GM18526 (cell line): ENCODE measurements around the gene CFAP58.

ENCODE experiments used
- POLR2A ChIP-seq: IDR thresholded peaks from 3 replicates; pipeline ENCODE4 v1.6.1; 2011; ENCODE audit not compliant: insufficient read length; ENCODE audit errors: extremely low read depth

The CFAP58 gene, protein sequence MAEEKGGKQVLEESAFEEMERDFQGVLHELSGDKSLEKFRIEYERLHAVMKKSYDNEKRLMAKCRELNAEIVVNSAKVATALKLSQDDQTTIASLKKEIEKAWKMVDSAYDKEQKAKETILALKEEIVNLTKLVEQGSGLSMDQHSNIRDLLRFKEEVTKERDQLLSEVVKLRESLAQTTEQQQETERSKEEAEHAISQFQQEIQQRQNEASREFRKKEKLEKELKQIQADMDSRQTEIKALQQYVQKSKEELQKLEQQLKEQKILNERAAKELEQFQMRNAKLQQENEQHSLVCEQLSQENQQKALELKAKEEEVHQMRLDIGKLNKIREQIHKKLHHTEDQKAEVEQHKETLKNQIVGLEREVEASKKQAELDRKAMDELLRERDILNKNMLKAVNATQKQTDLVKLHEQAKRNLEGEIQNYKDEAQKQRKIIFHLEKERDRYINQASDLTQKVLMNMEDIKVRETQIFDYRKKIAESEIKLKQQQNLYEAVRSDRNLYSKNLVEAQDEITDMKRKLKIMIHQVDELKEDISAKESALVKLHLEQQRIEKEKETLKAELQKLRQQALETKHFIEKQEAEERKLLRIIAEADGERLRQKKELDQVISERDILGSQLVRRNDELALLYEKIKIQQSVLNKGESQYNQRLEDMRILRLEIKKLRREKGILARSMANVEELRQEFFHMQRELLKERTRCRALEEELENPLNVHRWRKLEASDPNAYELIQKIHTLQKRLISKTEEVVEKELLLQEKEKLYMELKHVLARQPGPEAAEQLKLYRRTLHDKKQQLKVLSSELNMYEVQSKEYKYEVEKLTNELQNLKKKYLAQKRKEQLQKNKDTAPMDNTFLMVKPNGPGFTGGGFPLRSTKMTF

DNA sequence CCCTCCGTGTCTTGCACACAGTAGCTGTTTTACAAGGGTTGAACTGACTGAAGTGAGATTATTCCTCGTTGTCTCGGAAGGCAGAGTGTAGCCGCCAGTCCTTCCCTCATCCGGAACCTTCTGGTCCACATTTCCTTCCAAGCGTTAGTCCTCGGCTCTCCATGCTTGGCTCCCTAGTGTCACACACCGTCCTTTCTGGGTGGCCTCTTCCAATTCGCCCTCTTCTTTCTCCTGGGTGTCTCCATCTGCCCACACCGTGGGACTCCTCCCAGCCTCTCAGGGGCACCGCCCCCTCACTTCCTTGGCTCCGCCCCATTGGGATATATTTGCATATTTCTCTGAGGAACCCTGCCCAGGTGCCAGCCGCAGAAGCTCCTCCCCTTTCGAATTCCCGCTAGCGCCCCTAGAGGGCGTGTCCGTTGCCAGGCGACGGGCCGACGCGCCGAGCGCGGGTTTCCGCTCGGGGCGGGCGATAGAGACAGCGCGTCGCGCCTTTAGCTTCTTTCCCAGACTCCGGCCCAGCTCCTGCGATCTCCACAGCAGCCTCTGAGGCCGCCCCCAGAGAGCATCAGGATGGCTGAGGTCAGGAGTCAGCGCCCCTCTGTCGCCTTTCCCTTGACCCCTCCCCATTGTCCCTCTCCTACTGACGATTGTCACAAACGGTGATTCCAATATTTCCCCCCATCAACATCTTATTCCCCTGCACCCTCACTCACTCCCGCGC is at the start of gene CFAP58:
TSS of gene CFAP58 (plus strand) at position 509 of the 724 bp plus-strand sequence. CDS start at position 574, 65 bp downstream.
- TF ChIP-seq POLR2A = no peak

GRCh38 chr10:104304356-104304745 is 49.3 kb upstream of the CFAP58 start:
- TF ChIP-seq POLR2A = no peak

GRCh38 chr10:104304927-104305326 is 48.7 kb upstream of the CFAP58 start:
- TF ChIP-seq POLR2A = no peak

DNA sequence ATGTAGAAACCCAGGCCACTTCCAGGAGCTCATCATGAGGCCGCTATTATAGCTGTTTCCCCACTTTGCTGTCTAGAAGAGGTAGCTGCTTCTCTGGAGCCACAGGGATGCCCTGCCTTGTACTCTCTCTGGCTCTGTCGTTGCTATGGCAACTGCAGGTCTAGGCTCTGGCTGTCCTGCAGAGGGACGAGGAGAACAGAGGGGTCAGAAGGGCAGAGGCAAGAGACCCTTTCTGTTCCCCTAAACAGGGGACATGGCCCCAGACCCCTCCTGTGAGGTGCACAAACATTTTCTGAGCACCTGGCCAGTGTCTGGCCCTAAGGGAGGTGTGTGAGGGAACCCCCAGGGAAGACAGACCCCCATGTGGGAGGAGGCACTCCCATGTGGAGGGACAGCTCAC is 46.7 kb upstream of the CFAP58 start:
- no peak for TF ChIP-seq POLR2A

GRCh38 chr10:104307576-104308438 is 45.8 kb upstream of the CFAP58 start:
- TF ChIP-seq POLR2A = no peak

DNA sequence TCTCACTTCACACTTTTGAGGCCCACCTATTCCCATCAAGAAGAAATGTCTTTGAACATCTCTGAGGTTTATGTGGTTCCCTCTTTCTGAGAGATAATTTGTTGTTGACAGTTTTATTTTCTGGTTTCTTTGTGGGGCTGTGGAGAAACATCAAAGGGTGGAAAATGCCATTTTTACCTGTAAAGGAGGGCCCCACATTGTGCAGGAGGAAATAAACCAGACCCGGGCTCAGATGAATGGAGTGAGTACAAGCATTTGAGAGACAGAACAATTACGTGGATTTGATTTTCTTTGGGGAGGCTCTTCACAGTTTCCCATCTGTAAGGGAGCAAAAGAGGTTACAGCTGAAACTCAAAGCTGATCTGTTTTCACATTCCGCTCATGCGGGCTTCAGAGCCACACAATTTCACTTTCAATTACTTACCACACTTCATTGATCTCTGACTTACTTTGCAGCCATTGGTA is 45.2 kb upstream of the CFAP58 start:
- no peak for TF ChIP-seq POLR2A

- TF ChIP-seq POLR2A = no peak
These were observed 43.4 kb upstream of the CFAP58 start for GRCh38 chr10:104309980-104310978.

DNA sequence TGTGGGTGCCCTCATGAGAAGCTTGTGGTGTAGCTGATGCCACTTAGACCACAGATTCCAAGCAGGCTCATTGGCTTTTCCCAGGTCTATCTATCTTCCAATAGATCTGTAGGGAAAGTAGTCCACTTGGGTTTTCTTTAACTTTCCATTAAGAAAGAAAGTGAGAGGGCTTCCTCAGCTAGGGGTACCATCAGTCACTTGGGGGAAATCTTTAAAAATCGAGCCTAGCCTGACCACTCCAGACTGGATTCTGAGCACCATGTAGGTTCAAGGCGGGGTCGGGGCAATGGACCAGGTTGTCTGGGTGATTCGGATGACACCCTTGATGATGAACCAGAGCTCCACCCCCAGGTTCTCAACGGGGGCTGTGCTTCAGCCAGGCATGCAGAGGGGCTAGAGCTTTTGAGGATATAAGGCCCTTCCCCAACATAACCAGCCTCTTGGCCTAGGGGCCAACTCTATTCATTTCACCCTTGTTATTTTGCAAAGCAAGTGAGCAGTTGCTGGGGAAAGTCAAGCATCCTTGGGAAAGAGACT is 42.4 kb upstream of the CFAP58 start:
- no peak for TF ChIP-seq POLR2A

DNA sequence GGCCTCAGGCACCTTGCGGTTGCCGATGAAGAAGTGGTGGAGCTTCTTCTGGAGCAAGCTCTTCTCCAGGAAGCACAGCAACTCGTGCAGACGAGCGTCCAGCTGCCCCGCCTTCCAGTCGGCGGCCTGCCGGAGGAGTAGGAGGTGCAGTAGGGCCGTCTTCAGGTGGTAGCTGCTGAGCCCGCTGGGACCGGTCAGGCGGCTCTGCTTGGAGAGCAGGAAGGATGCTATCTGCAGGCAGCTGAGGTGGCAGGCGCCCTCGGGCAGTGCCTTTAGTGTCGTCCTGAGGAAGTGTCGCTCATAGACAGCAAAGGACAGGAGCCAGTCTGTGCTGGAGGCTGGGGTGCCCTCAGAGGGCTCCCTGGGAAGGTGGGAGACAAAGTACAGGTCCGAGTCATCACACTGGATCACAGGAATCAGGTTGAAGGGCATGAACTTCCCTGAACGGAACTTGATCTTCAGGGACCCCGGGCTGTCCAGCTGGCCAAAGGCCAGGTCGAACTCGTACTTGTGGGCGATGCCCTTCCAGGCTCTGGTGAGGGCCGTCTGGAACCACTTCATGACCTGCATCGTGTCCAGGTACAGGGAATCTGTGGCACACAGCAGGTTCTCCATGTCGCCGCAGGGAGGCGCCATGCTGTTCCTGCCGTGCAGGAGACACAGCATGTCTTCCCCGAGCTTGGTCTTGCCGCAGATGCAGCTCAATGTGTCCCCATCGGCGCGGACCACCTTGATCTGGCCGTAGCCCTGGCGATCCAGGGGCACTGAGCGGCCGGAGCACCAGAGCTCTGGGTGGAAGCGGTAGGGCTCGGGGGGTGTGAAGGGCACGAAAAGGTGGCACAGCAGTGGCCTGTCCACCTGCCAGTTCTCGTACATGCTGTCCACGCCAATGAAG is 38.8 kb upstream of the CFAP58 start:
- TF ChIP-seq POLR2A = no peak

DNA sequence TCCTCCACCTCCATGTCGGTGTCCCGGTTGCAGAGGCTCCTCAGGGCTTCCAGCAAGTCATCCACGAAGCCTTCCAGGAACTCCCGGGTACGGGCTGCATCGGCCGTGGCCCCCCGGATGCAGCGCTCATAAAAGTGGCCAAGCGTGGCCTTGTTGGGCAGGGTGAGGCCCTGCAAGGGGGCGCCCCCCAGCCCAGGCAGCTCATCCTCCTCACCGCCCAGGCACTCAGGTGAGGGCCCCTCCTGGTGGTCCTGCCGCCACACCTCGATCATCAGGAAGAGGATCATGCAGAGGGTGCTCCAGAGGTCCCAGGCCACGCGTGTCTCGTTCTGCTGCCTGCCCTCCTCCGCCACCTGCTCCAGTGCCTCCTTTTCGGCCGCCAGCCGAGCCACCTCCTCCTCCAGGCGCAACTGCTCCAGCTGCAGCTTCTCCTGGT is 38.1 kb upstream of the CFAP58 start:
- no peak for TF ChIP-seq POLR2A

- TF ChIP-seq POLR2A = no peak
These were observed 37.1 kb upstream of the CFAP58 start for GRCh38 chr10:104316321-104317099.
